ENCODE results near the gene PVR. TPM values are rescaled to one million over a fixed set of nuclear protein-coding genes. Genes with fewer than 3 reads are reported as not detected.

PVR gene
- total RNA-seq, 1 donor from 2014 or later = 14.8 TPM

DNA sequence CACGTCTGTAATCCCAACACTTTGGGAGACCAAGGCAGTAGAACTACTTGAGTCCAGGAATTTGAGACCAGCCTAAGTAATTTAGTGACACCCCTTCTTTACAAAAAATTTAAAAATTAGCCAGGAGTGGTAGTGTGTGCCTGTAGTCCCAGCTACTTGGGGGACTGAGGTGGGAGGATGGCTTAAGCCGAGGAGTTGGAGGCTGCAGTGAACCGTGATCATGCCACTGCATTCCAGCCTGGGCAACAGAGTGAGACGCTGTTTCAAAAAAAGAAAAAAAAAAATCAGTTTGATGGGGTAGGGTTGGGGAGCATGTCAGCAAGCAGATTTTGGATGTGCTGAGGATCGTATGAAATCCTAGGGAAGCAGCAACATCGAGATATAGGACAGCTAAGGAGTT, 31.8 kb downstream of the PVR start:
- H3K36me3 Mint-ChIP-seq (ENCODE audit: unreplicated experiment) = no peaks in the 10 kb centered on the region
- H3K27ac Mint-ChIP-seq (ENCODE audit: unreplicated experiment) = no peak overlapping the region
- H3K4me1 Mint-ChIP-seq (ENCODE audit: low read depth, unreplicated experiment) = peaks cover 2% of the 10 kb centered on the region
- no peak overlapping the region for H3K4me3 Mint-ChIP-seq (ENCODE audit: unreplicated experiment)
- H3K27me3 Mint-ChIP-seq (ENCODE audit: unreplicated experiment) = no peaks in the 10 kb centered on the region
- TF ChIP-seq, protein P1, sequence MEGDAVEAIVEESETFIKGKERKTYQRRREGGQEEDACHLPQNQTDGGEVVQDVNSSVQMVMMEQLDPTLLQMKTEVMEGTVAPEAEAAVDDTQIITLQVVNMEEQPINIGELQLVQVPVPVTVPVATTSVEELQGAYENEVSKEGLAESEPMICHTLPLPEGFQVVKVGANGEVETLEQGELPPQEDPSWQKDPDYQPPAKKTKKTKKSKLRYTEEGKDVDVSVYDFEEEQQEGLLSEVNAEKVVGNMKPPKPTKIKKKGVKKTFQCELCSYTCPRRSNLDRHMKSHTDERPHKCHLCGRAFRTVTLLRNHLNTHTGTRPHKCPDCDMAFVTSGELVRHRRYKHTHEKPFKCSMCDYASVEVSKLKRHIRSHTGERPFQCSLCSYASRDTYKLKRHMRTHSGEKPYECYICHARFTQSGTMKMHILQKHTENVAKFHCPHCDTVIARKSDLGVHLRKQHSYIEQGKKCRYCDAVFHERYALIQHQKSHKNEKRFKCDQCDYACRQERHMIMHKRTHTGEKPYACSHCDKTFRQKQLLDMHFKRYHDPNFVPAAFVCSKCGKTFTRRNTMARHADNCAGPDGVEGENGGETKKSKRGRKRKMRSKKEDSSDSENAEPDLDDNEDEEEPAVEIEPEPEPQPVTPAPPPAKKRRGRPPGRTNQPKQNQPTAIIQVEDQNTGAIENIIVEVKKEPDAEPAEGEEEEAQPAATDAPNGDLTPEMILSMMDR (IDR thresholded peaks at IDR 0.05; ENCODE audit: partially characterized antibody, unreplicated experiment) = no peak
- peaks cover 2% of the 10 kb centered on the region for H3K9me3 Mint-ChIP-seq (ENCODE audit: unreplicated experiment)
- no peak for DNase-seq

GRCh38 chr19:44677019-44677811, 33.5 kb downstream of the PVR start:
- Mint-ChIP-seq H3K4me1 (ENCODE audit: low read depth, unreplicated experiment) (peaks cover 2% of the 10 kb centered on the region), H3K27ac (ENCODE audit: unreplicated experiment) (no peak overlapping the region), H3K4me3 (ENCODE audit: unreplicated experiment) (peak overlapping the region; percentile 67)

DNA sequence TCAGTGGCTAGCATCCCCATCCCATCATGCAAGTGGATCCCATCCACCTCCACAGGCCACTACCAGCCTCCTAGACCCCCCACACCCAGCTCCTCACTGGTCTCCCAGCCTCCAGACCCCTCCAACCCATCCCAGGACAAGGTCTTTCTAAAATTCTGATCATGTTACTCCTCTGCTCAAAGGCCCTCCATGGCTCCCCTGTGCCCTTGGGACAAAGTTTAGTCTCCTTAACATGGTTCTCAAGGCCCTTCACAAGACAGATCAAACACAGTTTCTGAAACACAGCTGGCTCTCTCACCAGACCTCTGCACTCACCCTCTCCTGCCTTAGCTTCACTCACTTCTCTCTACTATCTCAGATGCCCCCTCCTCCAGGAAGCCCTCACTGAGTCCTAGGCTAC, 36.8 kb downstream of the PVR start:
- DNase-seq = no peak
- TF ChIP-seq, protein P1 (IDR thresholded peaks at IDR 0.05; ENCODE audit: partially characterized antibody, unreplicated experiment) = no peak
- peaks cover 4% of the 10 kb centered on the region for H3K9me3 Mint-ChIP-seq (ENCODE audit: unreplicated experiment)
- no peak overlapping the region for H3K27ac Mint-ChIP-seq (ENCODE audit: unreplicated experiment)
- H3K4me1 Mint-ChIP-seq (ENCODE audit: low read depth, unreplicated experiment) = peaks cover 2% of the 10 kb centered on the region
- no peak overlapping the region for H3K4me3 Mint-ChIP-seq (ENCODE audit: unreplicated experiment)
- H3K27me3 Mint-ChIP-seq (ENCODE audit: unreplicated experiment) = peaks cover 4% of the 10 kb centered on the region
- H3K36me3 Mint-ChIP-seq (ENCODE audit: unreplicated experiment) = no peaks in the 10 kb centered on the region

More at GRCh38 chr19:44677019-44677811, 33.5 kb downstream of the PVR start:
- no peak for DNase-seq
- H3K36me3 Mint-ChIP-seq (ENCODE audit: unreplicated experiment) = no peaks in the 10 kb centered on the region
- TF ChIP-seq, protein P1 (IDR thresholded peaks at IDR 0.05; ENCODE audit: partially characterized antibody, unreplicated experiment) = no peak
- peaks cover 2% of the 10 kb centered on the region for H3K27me3 Mint-ChIP-seq (ENCODE audit: unreplicated experiment)
- H3K9me3 Mint-ChIP-seq (ENCODE audit: unreplicated experiment) = peaks cover 2% of the 10 kb centered on the region

GRCh38 chr19:44681992-44682790, 38.5 kb downstream of the PVR start:
- no peak for DNase-seq
- Mint-ChIP-seq H3K4me3 (ENCODE audit: unreplicated experiment) (no peak overlapping the region), H3K27me3 (ENCODE audit: unreplicated experiment) (peaks cover 4% of the 10 kb centered on the region), H3K36me3 (ENCODE audit: unreplicated experiment) (no peaks in the 10 kb centered on the region), H3K9me3 (ENCODE audit: unreplicated experiment) (peaks cover 2% of the 10 kb centered on the region), H3K4me1 (ENCODE audit: low read depth, unreplicated experiment) (peaks cover under 1% of the 10 kb centered on the region), H3K27ac (ENCODE audit: unreplicated experiment) (no peak overlapping the region)
- TF ChIP-seq, protein P1 (IDR thresholded peaks at IDR 0.05; ENCODE audit: partially characterized antibody, unreplicated experiment) = no peak
